NB4 (cell line): ENCODE results near the gene EGFLAM.

Experiments used
- CTCF ChIP-seq: IDR thresholded peaks from one replicate; pipeline ENCODE4 v1.5.1; 2012; ENCODE audit warnings: low read depth, low read length
- POLR2A ChIP-seq: IDR thresholded peaks from 2 replicates; pipeline ENCODE4 v1.6.1; 2011; ENCODE audit warnings: mild to moderate bottlenecking; ENCODE audit not compliant: insufficient read length; ENCODE audit errors: extremely low read depth

DNA sequence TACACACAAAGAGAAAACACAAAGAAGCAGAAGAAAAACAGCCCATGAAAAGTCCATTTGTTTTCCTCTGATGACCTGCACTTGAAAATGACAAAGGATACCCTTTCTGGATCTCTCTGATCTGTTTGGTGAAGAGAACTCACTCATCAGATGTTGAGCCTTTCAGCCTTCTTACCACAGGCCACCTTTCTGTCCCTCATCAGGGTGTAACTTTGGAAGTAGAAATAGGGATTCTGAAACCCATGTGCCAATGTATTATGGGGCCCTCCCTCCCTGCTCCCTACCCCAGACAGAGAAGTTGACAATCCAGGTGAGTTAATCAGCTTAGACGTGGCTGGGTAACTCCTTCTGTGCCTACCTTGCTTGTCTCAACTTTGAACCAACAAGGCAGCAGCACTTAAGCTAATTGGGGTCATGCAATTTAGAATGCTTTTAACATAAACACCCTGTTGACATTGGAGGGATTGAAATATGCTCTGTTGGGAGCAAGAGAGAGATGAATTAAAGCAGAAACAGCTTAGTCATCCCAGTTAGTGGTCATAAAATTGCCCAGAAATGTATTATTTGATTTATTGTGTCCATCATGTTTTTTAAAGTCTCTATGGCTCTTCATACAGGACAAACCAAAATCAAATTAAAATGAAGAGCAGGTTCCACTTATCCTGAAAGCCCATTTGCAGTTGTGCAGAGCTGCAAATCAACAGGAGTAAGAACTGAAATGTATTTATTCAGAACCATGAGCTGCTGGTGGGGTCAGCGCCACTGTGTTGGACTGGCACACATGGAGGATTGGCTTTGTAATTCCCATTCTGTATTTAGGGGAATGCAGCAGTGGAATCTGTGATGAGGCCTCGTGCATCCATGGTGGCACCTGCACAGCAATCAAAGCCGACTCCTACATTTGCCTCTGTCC is 166.0 kb downstream of the EGFLAM start:
- TF ChIP-seq CTCF, result no peak
- TF ChIP-seq POLR2A, result no peak
